ENCODE results near the gene AP2B1. TPM values are rescaled to one million over a fixed set of nuclear protein-coding genes. Genes with fewer than 3 reads are reported as not detected.

Gene AP2B1
- polyA plus RNA-seq, 1 of the 3 experiments (the other 2 are of a cell fraction), result 97.8 TPM

- Histone ChIP-seq H2AFZ (ENCODE audit: low read depth) (no peak overlapping the region), H3K27me3 (ENCODE audit: insufficient read depth) (no peaks in the 10 kb centered on the region), H3K4me1 (ENCODE audit: control insufficient read depth in 1 of 2, insufficient read depth in 2 of 2, low read depth in 1 of 2, low read length in 1 of 2) (peaks cover 0 to 10% of the 10 kb centered on the region in 2 experiments; a peak in 1 of 4 replicates), H3K9me3 (no peaks in the 10 kb centered on the region), H3K27ac (ENCODE audit: low read depth in 2 of 2, low read length in 1 of 2) (no peak overlapping the region), H3F3A (replicated peaks; ENCODE audit: insufficient read depth) (no peaks in the 10 kb centered on the region), H3K36me3 (replicated peaks in 1 of 2; ENCODE audit: control insufficient read depth in 1 of 2, insufficient read depth in 2 of 2, low read length in 1 of 2) (no peaks in the 10 kb centered on the region), H3K4me2 (no peak overlapping the region), H3K4me3 (ENCODE audit: low read depth in 2 of 2, low read length in 1 of 2) (no peak overlapping the region), H3K9me2 (no peaks in the 10 kb centered on the region), H3K79me2 (ENCODE audit: insufficient read depth) (no peaks in the 10 kb centered on the region), H3K9ac (no peak overlapping the region), H4K20me1 (ENCODE audit: insufficient read depth) (no peaks in the 10 kb centered on the region)
- ChIA-PET POLR2A (no interaction called here), CTCF (interaction anchor here (1.0 to 31.2 kb wide), 4 partner anchors 6 to 145 kb away, joined by 3 to 809 read pairs (median 94); partner anchors contain the start of genes GAS2L2 and TAF15)
- TF ChIP-seq, protein P1, sequence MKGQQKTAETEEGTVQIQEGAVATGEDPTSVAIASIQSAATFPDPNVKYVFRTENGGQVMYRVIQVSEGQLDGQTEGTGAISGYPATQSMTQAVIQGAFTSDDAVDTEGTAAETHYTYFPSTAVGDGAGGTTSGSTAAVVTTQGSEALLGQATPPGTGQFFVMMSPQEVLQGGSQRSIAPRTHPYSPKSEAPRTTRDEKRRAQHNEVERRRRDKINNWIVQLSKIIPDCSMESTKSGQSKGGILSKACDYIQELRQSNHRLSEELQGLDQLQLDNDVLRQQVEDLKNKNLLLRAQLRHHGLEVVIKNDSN (IDR thresholded peaks at IDR 0.05; ENCODE audit: borderline replicate concordance, low read depth), result no peak
- TF ChIP-seq MEF2A (IDR thresholded peaks at IDR 0.05; ENCODE audit: borderline replicate concordance, low read depth) (no peak), TEAD4 (IDR thresholded peaks at IDR 0.05; ENCODE audit: borderline replicate concordance, insufficient read depth) (no peak), CHD2 (IDR thresholded peaks at IDR 0.05; ENCODE audit: low read length, partially characterized antibody) (no peak), GATA2 (CRISPR knock-in tag; IDR thresholded peaks at IDR 0.05) (no peak), JUND (IDR thresholded peaks at IDR 0.05) (no peak), FOXJ3 (CRISPR knock-in tag; IDR thresholded peaks at IDR 0.05) (no peak), FOXM1 (IDR thresholded peaks at IDR 0.05; ENCODE audit: low read depth) (no peak), MAX (IDR thresholded peaks at IDR 0.05; ENCODE audit: low read depth) (no peak), RXRA (IDR thresholded peaks at IDR 0.05; ENCODE audit: borderline replicate concordance, low read depth) (no peak), NRF1 (IDR thresholded peaks at IDR 0.05; ENCODE audit: low read depth, low read length) (no peak), RCOR1 (IDR thresholded peaks at IDR 0.05; ENCODE audit: low read length) (no peak)
- TF ChIP-seq, protein P2, sequence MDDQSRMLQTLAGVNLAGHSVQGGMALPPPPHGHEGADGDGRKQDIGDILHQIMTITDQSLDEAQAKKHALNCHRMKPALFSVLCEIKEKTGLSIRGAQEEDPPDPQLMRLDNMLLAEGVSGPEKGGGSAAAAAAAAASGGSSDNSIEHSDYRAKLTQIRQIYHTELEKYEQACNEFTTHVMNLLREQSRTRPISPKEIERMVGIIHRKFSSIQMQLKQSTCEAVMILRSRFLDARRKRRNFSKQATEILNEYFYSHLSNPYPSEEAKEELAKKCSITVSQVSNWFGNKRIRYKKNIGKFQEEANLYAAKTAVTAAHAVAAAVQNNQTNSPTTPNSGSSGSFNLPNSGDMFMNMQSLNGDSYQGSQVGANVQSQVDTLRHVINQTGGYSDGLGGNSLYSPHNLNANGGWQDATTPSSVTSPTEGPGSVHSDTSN (IDR thresholded peaks at IDR 0.05), result no peak
- no peak for DNase-seq
Observed at GRCh38 chr17:35757243-35757642, 170.1 kb downstream of the AP2B1 start.

DNA sequence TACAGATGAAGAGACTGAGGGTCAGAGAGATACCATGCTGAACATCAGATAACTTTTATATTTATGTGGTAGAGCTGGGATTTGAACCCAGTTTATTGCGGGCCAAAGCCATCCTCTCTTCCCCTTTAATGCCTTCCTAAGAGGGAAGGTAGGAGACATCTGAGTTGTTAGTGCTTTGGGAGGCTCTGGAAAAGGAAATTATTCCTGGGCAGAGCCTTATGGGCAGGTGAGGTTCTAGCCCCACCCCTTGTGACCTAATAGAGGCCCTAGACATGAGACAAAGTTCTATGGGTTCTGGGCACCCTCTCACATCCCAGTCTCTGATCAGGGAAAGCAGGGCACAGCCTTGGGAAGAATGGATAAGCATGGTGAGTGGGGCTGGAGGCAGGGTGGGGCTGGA is 173.5 kb downstream of the AP2B1 start, which contains the start of gene C17orf50:
Gene C17orf50, plus strand, starts transcription at position 301 of the 400 bp plus-strand sequence. Its CDS starts 55 bp downstream, at position 356.
- 71% methylated on average over 1 of the region's 1 CpG for WGBS (ENCODE audit: low lambda C conversion rate)
- H3K9me3 ChIP-seq, result no peaks in the 10 kb centered on the region
- ChIA-PET CTCF (interaction anchor here (1.5 to 31.2 kb wide), 5 partner anchors 9 to 149 kb away, joined by 3 to 809 read pairs (median 8); partner anchors contain the start of genes GAS2L2 and TAF15), POLR2A (interaction anchor here (1.2 kb wide), 1 partner anchor 40 kb away, joined by 3 read pairs; no protein-coding TSS in a partner anchor)
- H3K27ac ChIP-seq (ENCODE audit: low read depth in 2 of 2, low read length in 1 of 2), result no peak within 1 kb of the TSS
- H3F3A ChIP-seq (replicated peaks; ENCODE audit: insufficient read depth), result no peaks in the 10 kb centered on the region
- no peak within 1 kb of the TSS for H3K4me3 ChIP-seq (ENCODE audit: low read depth in 2 of 2, low read length in 1 of 2)
- H2AFZ ChIP-seq (ENCODE audit: low read depth), result no peak within 1 kb of the TSS
- TF ChIP-seq NRF1 (IDR thresholded peaks at IDR 0.05; ENCODE audit: low read depth, low read length) (no peak), FOXM1 (IDR thresholded peaks at IDR 0.05; ENCODE audit: low read depth) (no peak), TAF1 (IDR thresholded peaks at IDR 0.05; ENCODE audit: borderline replicate concordance, low read depth, low read length) (no peak), TEAD4 (IDR thresholded peaks at IDR 0.05; ENCODE audit: borderline replicate concordance, insufficient read depth) (no peak), GATA2 (CRISPR knock-in tag; IDR thresholded peaks at IDR 0.05) (no peak), MAX (IDR thresholded peaks at IDR 0.05; ENCODE audit: low read depth) (no peak), ELF1 (IDR thresholded peaks at IDR 0.05) (no peak)
- no peaks in the 10 kb centered on the region for H3K27me3 ChIP-seq (ENCODE audit: insufficient read depth)
- DNase-seq, result no peak
- no peaks in the 10 kb centered on the region for H3K36me3 ChIP-seq (replicated peaks in 1 of 2; ENCODE audit: control insufficient read depth in 1 of 2, insufficient read depth in 2 of 2, low read length in 1 of 2)
- no peaks in the 10 kb centered on the region for H3K9me2 ChIP-seq
- H3K4me1 ChIP-seq (ENCODE audit: control insufficient read depth in 1 of 2, insufficient read depth in 2 of 2, low read depth in 1 of 2, low read length in 1 of 2), result peaks cover 0 to 12% of the 10 kb centered on the region in 2 experiments; a peak in 1 of 4 replicates
- H4K20me1 ChIP-seq (ENCODE audit: insufficient read depth), result no peaks in the 10 kb centered on the region
- no peaks in the 10 kb centered on the region for H3K79me2 ChIP-seq (ENCODE audit: insufficient read depth)
- no peak within 1 kb of the TSS for H3K4me2 ChIP-seq
- no peak within 1 kb of the TSS for H3K9ac ChIP-seq
